Fibroblast of skin of left quadriceps (primary cell): Measurements from ENCODE around the gene INSM1.

Experiments used
- DNase-seq, 2 experiments: peaks; one replicate each; pipeline ENCODE4 v3.0.0-alpha.2; 2013; ENCODE audit warnings: low read depth in 2 of 2

The INSM1 gene

GRCh38 chr20:20417876-20418676 is 50.2 kb downstream of the INSM1 start:
- DNase-seq: no peak
